Measurements from ENCODE around the gene HTR6.

GRCh38 chr1:19720174-19720573 lies 55.5 kb downstream of the HTR6 start:
- TF ChIP-seq CTCF (IDR thresholded peaks at IDR 0.05 in 4 of 5, conservative IDR thresholded peaks at IDR 0.05 in 1 of 5) (no peak), POLR2A (IDR thresholded peaks at IDR 0.05) (no peak)

All from gastrocnemius medialis (tissue), 4 donors.